ENCODE results near the gene DHODH.

Gene DHODH

DNA sequence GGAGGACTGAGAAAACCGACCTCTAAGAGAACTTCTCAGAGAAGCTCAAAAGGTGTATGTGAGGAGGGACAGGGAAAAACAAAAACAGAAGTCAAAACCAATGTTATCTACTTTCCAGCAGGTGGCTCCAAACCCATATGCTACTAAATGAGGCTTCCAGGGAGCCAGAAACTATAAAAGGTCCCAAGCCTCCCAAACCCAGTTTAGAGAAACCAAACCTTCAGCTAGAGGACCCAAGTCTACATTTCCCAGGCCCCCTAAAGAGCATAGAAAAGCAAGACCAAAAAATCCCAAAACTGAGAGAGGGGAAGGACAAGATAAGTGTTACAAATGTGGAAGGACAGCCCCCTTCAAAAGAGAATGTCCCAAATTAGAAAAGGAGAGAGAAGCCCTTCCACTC is 58.2 kb downstream of the DHODH start:
- no peak for TF ChIP-seq EZH2phosphoT487 (IDR thresholded peaks at IDR 0.05; ENCODE audit: borderline replicate concordance)
- TF ChIP-seq CTCF (conservative IDR thresholded peaks at IDR 0.05; ENCODE audit: low read length) = peak; percentile 70
- H4K20me1 ChIP-seq (ENCODE audit: insufficient read depth, low read length, poor library complexity, severe bottlenecking) = no peaks in the 10 kb centered on the region
- no peaks in the 10 kb centered on the region for H3K79me2 ChIP-seq (ENCODE audit: insufficient read depth, low read length)
- H3K27me3 ChIP-seq (ENCODE audit: insufficient read depth, low read length, poor library complexity, severe bottlenecking) = no peaks in the 10 kb centered on the region
- no peak overlapping the region for H3K4me2 ChIP-seq (ENCODE audit: low read depth, low read length, poor library complexity, severe bottlenecking)
- H3K9me3 ChIP-seq (ENCODE audit: insufficient read depth, low read depth, low read length) = no peaks in the 10 kb centered on the region
- H3K9ac ChIP-seq (ENCODE audit: low read depth, low read length, poor library complexity, severe bottlenecking) = no peak overlapping the region
- H3K4me3 ChIP-seq (ENCODE audit: low read length, poor library complexity, severe bottlenecking) = no peak overlapping the region
- H3K36me3 ChIP-seq (ENCODE audit: insufficient read depth, low read length) = no peaks in the 10 kb centered on the region
- H3K9me2 ChIP-seq (replicated peaks; ENCODE audit: low read depth, low read length) = no peaks in the 10 kb centered on the region
- no peaks in the 10 kb centered on the region for H3K4me1 ChIP-seq (ENCODE audit: insufficient read depth, low read length, poor library complexity, severe bottlenecking)
- H3F3A ChIP-seq (ENCODE audit: low read depth) = no peaks in the 10 kb centered on the region
- no peak overlapping the region for H2AFZ ChIP-seq (ENCODE audit: low read length)

DNA sequence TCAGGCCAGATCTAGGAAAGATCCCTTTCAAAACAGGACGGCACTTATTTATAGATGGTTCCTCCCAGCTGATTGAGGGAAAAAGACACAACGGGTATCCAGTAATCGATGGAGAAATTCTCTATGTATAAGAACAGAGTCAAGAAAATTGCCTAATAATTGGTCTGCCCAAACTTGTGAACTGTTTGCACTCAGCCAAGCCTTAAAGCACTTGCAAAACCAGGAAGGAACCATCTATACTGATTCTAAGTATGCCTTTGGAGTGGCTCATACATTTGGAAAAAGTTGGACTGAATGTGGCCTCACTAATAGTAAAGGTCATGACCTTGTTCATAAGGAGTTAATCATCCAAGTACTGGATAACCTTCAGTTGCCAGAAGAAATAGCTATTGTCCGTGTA is 60.4 kb downstream of the DHODH start:
- Histone ChIP-seq H3K27me3 (ENCODE audit: insufficient read depth, low read length, poor library complexity, severe bottlenecking) (no peaks in the 10 kb centered on the region), H4K20me1 (ENCODE audit: insufficient read depth, low read length, poor library complexity, severe bottlenecking) (no peaks in the 10 kb centered on the region), H3K79me2 (ENCODE audit: insufficient read depth, low read length) (no peaks in the 10 kb centered on the region), H3K4me1 (ENCODE audit: insufficient read depth, low read length, poor library complexity, severe bottlenecking) (no peaks in the 10 kb centered on the region), H3K9me3 (ENCODE audit: insufficient read depth, low read depth, low read length) (no peaks in the 10 kb centered on the region), H3K9me2 (replicated peaks; ENCODE audit: low read depth, low read length) (no peaks in the 10 kb centered on the region), H3F3A (ENCODE audit: low read depth) (no peaks in the 10 kb centered on the region), H3K9ac (ENCODE audit: low read depth, low read length, poor library complexity, severe bottlenecking) (no peak overlapping the region), H3K4me2 (ENCODE audit: low read depth, low read length, poor library complexity, severe bottlenecking) (no peak overlapping the region), H3K4me3 (ENCODE audit: low read length, poor library complexity, severe bottlenecking) (no peak overlapping the region), H3K36me3 (ENCODE audit: insufficient read depth, low read length) (no peaks in the 10 kb centered on the region), H2AFZ (ENCODE audit: low read length) (no peak overlapping the region)
- no peak for TF ChIP-seq CTCF (conservative IDR thresholded peaks at IDR 0.05; ENCODE audit: low read length)
- TF ChIP-seq EZH2phosphoT487 (IDR thresholded peaks at IDR 0.05; ENCODE audit: borderline replicate concordance) = no peak

- no peaks in the 10 kb centered on the region for H3K4me1 ChIP-seq (ENCODE audit: insufficient read depth, low read length, poor library complexity, severe bottlenecking)
- no peak overlapping the region for H3K9ac ChIP-seq (ENCODE audit: low read depth, low read length, poor library complexity, severe bottlenecking)
- H3K27me3 ChIP-seq (ENCODE audit: insufficient read depth, low read length, poor library complexity, severe bottlenecking) = no peaks in the 10 kb centered on the region
- H3K36me3 ChIP-seq (ENCODE audit: insufficient read depth, low read length) = no peaks in the 10 kb centered on the region
- no peak for TF ChIP-seq CTCF (conservative IDR thresholded peaks at IDR 0.05; ENCODE audit: low read length)
- no peak for TF ChIP-seq EZH2phosphoT487 (IDR thresholded peaks at IDR 0.05; ENCODE audit: borderline replicate concordance)
- no peak overlapping the region for H3K4me2 ChIP-seq (ENCODE audit: low read depth, low read length, poor library complexity, severe bottlenecking)
- H2AFZ ChIP-seq (ENCODE audit: low read length) = no peak overlapping the region
- no peaks in the 10 kb centered on the region for H3K79me2 ChIP-seq (ENCODE audit: insufficient read depth, low read length)
- no peaks in the 10 kb centered on the region for H3K9me2 ChIP-seq (replicated peaks; ENCODE audit: low read depth, low read length)
- no peak overlapping the region for H3K4me3 ChIP-seq (ENCODE audit: low read length, poor library complexity, severe bottlenecking)
- no peaks in the 10 kb centered on the region for H3K9me3 ChIP-seq (ENCODE audit: insufficient read depth, low read depth, low read length)
- H4K20me1 ChIP-seq (ENCODE audit: insufficient read depth, low read length, poor library complexity, severe bottlenecking) = no peaks in the 10 kb centered on the region
- H3F3A ChIP-seq (ENCODE audit: low read depth) = no peaks in the 10 kb centered on the region
Observed at GRCh38 chr16:72072514-72073342, 64.2 kb downstream of the DHODH start.

Measured in Loucy (cell line).